Lower leg skin (tissue), 3 donors: ENCODE measurements around the gene FMNL3.

Experiments
- POLR2A ChIP-seq, 2 donors: fragments of 450-650 bp; IDR thresholded peaks; one replicate each; pipeline ENCODE4 v1.6.1; 2016 to 2017; ENCODE audit warnings: antibody characterized with exemption in 2 of 2, mild to moderate bottlenecking in 1 of 2, moderate library complexity in 1 of 2
- TF ChIP-seq, protein P1 (sequence below), 3 donors: fragments of 450-650 bp; IDR thresholded peaks; one replicate each; pipeline ENCODE4 v1.5.1; 2016; ENCODE audit warnings: antibody characterized with exemption in 3 of 3, mild to moderate bottlenecking in 3 of 3, moderate library complexity in 2 of 3

DNA sequence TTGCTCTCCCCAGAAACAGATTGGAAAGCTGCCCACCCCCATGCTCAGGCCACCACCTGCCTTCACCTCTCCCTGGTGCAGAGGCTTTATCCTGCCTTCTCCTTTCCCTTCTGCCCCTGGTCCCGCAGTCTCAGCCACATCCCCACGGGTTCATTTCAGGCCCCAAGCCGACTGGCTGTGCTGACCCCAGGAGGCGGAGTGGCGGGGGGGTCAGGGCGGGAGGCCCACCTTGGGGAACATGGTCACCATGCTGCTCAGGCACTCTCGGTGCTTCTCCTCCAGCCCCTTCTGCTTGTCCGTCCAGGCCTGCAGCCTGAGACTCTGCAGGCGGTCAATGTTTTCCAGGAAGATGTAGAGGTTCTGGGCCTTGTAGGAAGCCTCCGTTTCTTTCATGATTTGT lies 108.7 kb downstream of the FMNL3 start:
- TF ChIP-seq POLR2A (IDR thresholded peaks at IDR 0.05), result no peak
- TF ChIP-seq, protein P1, sequence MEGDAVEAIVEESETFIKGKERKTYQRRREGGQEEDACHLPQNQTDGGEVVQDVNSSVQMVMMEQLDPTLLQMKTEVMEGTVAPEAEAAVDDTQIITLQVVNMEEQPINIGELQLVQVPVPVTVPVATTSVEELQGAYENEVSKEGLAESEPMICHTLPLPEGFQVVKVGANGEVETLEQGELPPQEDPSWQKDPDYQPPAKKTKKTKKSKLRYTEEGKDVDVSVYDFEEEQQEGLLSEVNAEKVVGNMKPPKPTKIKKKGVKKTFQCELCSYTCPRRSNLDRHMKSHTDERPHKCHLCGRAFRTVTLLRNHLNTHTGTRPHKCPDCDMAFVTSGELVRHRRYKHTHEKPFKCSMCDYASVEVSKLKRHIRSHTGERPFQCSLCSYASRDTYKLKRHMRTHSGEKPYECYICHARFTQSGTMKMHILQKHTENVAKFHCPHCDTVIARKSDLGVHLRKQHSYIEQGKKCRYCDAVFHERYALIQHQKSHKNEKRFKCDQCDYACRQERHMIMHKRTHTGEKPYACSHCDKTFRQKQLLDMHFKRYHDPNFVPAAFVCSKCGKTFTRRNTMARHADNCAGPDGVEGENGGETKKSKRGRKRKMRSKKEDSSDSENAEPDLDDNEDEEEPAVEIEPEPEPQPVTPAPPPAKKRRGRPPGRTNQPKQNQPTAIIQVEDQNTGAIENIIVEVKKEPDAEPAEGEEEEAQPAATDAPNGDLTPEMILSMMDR (IDR thresholded peaks at IDR 0.05), result no peak
